Stimulated activated CD4-positive, alpha-beta T cell treated with anti-CD3 and anti-CD28 coated beads, TNF-alpha, amount 100 ng/mL, for 24 hours (primary cell): Measurements from ENCODE around the gene NKX1-2.

Experiments
- DNase-seq, 3 experiments: peaks; one replicate each; pipeline ENCODE4 v3.0.0-alpha.2; 2020; ENCODE audit warnings: low read depth in 3 of 3

Gene NKX1-2

DNA sequence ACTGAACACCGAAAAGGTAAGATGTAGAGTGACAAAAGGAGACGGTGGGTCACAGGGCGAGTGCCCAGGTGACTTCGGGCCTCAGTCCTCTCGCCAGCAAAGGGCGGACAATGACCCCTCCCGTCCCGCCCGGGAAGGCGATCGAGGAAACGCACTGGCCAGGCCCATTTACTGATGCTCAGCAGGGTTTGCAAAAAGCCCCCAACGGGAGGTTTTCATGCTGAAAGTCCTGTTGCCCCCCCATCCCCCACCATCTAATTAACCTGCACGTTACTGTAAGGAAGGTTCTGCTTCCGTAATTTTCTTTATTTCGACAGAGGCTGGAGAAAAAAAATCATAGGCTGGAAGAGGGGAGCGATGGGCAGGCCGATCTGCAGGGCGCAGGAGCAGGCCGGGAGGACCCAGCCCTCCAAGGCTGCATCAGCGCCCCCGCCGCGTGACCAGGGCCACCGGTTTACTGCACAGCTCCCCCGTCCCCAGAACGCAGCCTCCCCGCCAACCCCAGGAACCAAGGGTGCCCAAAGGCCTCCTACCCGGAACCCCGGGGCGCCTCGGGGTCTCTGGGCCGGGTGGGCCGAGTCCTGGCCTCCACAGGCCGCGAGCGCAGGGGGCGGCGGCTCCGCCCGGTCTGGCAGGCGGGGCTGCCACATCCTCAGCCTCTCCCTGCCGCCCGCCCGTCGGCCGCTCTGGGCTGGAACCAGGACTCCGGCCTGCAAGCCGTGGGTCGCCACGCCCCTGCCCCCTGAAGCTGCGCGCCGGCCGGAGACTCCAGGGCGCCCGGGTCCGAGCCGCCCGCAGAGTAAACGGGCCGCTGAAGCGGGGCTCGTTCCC lies 31.7 kb downstream of the NKX1-2 start:
- DNase-seq: peak in 2 of 3 experiments; percentile 10 to 44

DNA sequence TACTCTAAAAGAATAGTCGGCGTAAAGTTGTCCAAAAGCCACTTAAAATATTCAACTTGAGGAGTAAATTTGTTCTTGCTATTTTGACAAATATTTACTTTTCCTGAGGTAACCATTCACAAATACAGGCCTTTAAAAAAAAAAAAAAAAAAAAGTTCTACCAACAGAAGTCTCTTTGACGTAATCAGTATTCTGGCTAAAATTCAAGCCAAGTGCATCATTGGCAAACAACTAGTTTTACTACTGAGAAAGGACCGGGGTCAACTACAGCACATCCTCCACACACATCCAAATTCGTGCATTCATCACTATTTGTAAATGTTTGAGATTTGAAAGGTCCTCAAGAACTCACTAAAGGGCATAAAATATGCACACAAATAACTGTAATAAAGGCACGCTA lies 33.1 kb downstream of the NKX1-2 start:
- DNase-seq: no peak

DNA sequence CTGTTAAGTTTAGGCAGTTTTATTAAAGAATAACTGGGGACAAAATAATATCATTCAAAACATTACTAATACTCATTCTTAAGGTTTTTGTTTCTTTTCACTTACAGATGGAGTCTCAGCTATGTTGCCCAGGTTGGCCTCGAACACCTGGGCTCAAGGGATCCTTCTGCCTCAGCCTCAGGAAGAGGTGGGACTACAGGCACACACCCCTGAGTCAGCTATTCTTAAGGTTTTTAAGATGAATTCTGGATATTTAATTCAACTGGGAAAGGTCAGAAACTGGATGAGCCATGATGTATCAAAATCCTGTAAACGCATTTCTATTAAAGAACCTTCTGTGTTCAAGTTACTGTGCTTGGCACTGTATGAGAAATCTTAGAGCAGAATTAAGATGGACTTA lies 34.6 kb downstream of the NKX1-2 start:
- no peak for DNase-seq

DNA sequence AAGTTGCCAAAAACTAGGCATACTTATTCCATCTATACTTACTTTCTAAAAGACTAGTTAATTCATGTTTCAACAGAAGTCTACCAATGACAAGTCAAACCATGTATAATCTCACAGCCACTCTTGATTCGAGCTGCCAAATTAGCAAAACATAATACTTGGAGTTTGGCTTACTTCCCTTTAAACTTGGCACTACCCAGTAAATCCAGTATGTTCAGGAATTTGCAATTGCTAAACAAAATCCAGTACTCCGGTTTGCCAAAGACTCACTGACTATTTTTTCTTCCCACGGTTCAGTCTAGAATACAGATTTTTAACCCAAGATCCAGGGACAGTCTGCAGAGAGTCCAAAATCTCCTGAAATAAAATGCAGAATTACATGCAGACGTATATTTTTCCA lies 35.8 kb downstream of the NKX1-2 start:
- DNase-seq: no peak

DNA sequence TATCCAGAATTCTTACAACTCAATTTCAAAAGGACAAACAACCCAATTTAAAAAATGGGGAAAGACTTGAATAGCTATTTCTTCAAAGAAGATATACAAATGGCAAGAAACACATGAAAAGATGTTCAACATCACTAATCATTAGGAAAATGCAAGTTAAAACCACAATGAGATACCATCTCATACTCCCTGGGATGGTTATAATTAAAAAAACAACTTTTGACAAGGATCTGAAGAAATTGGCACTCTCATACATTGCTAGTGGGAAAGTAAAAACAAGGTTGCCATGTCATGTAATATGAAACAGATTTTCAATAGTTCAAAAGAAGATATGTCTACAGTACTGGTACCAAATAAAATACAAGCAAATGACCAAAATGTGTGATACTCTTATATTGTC lies 40.1 kb downstream of the NKX1-2 start:
- DNase-seq: no peak

DNA sequence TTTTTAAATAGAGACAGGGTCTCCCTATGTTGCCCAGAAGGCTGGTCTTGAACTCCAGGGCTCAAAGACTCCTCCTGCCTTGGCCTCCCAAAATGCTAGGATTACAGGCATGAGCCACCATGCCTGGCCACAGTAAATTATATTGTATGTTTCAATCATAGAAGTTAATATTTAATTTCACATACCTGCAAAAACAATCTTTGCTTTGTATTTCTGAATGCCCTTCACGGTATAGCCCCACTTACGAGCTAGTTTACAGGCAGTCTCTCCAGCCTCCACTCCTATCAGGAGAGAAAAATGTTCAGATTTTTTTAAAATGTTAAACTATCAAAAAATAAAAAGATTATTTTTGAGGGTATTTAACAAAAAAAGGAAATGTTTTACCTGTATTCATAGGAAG lies 41.5 kb downstream of the NKX1-2 start:
- DNase-seq: no peak

DNA sequence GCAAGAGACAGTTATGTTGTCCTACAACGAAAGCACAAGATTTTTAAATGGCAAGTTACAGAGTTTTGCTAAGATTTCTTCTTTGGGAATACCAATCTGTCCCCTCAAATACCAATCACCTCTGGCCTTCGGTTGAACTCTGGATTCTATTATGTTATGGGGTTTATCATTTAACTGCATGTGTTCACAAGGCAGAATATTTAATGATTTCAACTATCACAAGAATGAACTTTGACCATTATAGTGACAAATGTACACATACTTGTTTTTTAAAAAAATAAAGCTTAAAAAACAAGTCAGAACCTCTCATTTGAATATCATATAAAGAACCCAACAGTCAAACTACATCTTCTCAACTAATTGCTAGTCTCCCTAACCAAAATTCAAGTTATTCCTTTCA lies 42.4 kb downstream of the NKX1-2 start:
- DNase-seq: no peak

DNA sequence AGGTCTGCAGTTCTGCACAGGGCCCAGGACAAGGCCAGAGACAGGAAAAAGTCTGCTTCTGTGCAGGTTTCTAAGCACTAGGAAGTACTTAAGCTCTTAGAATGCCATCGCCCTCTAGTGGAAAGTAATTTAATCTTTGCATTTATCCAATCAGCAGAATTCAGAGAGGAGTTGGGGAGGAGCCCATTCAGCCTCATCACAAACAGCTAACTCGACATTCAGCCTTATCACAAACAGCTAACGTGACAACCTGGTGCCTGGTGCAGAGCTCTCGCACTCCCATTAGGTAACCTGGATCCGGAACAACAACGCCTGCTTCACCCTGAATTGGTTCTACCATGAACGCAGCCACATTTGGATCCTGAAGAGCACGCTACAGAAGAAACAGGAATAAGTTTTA lies 46.3 kb downstream of the NKX1-2 start:
- DNase-seq: no peak

DNA sequence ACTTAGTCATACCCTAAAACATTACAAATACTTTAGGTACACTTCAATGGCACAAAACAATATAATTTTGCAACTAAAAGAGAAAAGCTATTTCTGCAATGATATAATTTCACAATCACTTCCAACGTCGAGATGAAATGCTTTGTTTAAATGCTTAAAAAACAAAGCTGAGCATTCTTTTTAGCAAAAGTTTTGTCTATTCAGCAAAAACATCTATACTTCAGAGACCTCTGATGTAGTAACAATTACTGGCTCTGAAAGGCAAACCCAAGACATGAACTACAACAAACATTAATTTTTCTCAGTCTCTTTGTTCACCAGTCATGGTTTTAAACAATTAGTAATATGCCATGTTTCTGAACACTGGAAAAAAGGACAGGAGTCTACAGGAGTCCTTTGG lies 47.6 kb downstream of the NKX1-2 start:
- DNase-seq: no peak

DNA sequence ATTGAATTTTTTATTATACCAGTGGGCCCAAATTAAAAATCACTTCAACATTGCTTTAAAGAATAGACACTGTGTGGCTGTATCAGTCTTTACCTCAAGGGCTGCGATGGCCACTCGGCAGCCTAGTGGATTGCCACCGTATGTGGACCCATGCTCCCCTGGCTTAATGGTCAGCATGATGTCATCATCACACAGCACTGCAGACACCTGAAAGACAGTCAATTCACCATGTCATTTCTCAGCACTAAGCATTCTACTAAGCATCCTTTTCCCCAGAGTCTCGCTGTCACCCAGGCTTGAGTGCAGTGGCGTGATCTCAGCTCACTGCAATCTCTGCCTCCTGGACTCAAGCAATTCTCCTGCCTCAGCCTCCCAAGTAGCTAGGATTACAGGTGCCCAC lies 48.2 kb downstream of the NKX1-2 start:
- no peak for DNase-seq
